LoVo (cell line): ENCODE measurements around the gene CFAP298.
"Not testable (repeated sequence)": the region's sequence is repeated elsewhere in the genome, so short reads cannot be mapped to it uniquely, and the experiment has no call there.

Experiments
- DNase-seq: peaks from one replicate; pipeline ENCODE4 v3.0.0-alpha.2; 2016; ENCODE audit warnings: low spot score

CFAP298 gene

GRCh38 chr21:32566741-32567389, 45.3 kb downstream of the CFAP298 start:
- DNase-seq, result no peak

GRCh38 chr21:32565856-32566465, 46.2 kb downstream of the CFAP298 start:
- DNase-seq, result no peak

- no peak for DNase-seq
Measured at GRCh38 chr21:32562915-32563314, 49.3 kb downstream of the CFAP298 start.

- no peak for DNase-seq
Measured at GRCh38 chr21:32562426-32562825, 49.8 kb downstream of the CFAP298 start.

GRCh38 chr21:32561476-32561875, 50.7 kb downstream of the CFAP298 start:
- not testable (repeated sequence) for DNase-seq

- DNase-seq, result no peak
Measured at GRCh38 chr21:32560896-32561295, 51.3 kb downstream of the CFAP298 start.

- DNase-seq, result no peak
Measured at GRCh38 chr21:32559006-32559610, 53.1 kb downstream of the CFAP298 start.

GRCh38 chr21:32558106-32558505, 54.1 kb downstream of the CFAP298 start:
- no peak for DNase-seq

GRCh38 chr21:32554832-32555638, 57.1 kb downstream of the CFAP298 start:
- DNase-seq, result no peak

GRCh38 chr21:32549886-32550285, 62.3 kb downstream of the CFAP298 start:
- DNase-seq, result no peak

- DNase-seq, result no peak
Measured at GRCh38 chr21:32549440-32549839, 62.7 kb downstream of the CFAP298 start.
